ENCODE data around the gene TMEM126A.
"Not testable (repeated sequence)": the region's sequence is repeated elsewhere in the genome, so short reads cannot be mapped to it uniquely, and the experiment has no call there.

The TMEM126A gene

GRCh38 chr11:85658180-85658579, 10.4 kb downstream of the TMEM126A start:
- Histone ChIP-seq H3K4me1 (ENCODE audit: control insufficient read depth, insufficient read depth, low read length, unreplicated experiment) (peaks cover 32% of the 10 kb centered on the region), H2AFZ (ENCODE audit: low read length, unreplicated experiment) (no peak overlapping the region), H3K27ac (ENCODE audit: low read depth, low read length) (no peak overlapping the region), H3K36me3 (ENCODE audit: insufficient read depth, low read length) (peaks cover 57% of the 10 kb centered on the region), H3K4me3 (ENCODE audit: low read depth, low read length) (no peak overlapping the region), H3K27me3 (ENCODE audit: insufficient read depth, low read length) (no peaks in the 10 kb centered on the region), H3K79me2 (ENCODE audit: control insufficient read depth, insufficient read depth, low read length, unreplicated experiment) (peaks cover 74% of the 10 kb centered on the region)

DNA sequence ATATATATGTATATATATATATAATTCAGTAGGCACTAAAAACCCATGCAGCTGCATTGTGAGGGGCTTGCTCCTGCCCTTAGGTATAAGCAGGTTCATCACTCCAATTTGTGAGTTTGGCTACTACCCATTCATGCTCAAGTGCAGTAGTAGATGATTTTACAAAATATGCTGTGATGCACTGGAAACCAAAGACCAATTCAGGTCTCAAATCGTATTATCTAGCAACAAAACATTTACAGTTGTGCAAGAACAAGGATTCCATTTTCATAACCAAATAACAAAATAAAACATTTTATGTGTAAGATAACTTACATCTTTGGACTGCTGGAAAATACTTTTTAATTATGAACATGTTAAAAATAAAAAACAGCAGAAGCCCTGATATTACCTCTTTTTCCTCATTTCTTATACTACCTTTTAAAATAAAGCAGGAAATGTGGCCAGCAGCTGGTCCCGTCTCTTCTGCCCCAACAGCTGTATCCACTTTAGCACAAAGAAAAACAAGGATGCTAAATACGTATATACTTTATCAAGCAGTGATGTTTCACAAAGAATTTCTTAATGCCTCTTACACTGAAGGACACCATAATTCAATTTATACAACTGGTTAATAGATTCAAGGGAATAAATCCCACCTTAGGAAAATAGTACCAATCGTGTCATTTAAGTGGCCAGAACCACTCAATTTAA, 14.4 kb downstream of the TMEM126A start:
- no peak overlapping the region for H3K27ac ChIP-seq (ENCODE audit: low read depth, low read length)
- no peak overlapping the region for H2AFZ ChIP-seq (ENCODE audit: low read length, unreplicated experiment)
- H3K4me3 ChIP-seq (ENCODE audit: low read depth, low read length) = peak overlapping the region; percentile 99
- peaks cover 73% of the 10 kb centered on the region for H3K79me2 ChIP-seq (ENCODE audit: control insufficient read depth, insufficient read depth, low read length, unreplicated experiment)
- H3K36me3 ChIP-seq (ENCODE audit: insufficient read depth, low read length) = peaks cover 39% of the 10 kb centered on the region
- peaks cover 30% of the 10 kb centered on the region for H3K4me1 ChIP-seq (ENCODE audit: control insufficient read depth, insufficient read depth, low read length, unreplicated experiment)
- no peaks in the 10 kb centered on the region for H3K27me3 ChIP-seq (ENCODE audit: insufficient read depth, low read length)

- Histone ChIP-seq H3K4me1 (ENCODE audit: control insufficient read depth, insufficient read depth, low read length, unreplicated experiment) (peaks cover 30% of the 10 kb centered on the region), H3K36me3 (ENCODE audit: insufficient read depth, low read length) (peaks cover 30% of the 10 kb centered on the region), H3K27ac (ENCODE audit: low read depth, low read length) (peak overlapping the region; percentile 92; the same call in 1 of the 2 replicates)
These were observed 15.4 kb downstream of the TMEM126A start for GRCh38 chr11:85663080-85663752.

GRCh38 chr11:85663753-85664614, 16.2 kb downstream of the TMEM126A start:
- H3K79me2 ChIP-seq (ENCODE audit: control insufficient read depth, insufficient read depth, low read length, unreplicated experiment) = peaks cover 58% of the 10 kb centered on the region
- H3K27me3 ChIP-seq (ENCODE audit: insufficient read depth, low read length) = no peaks in the 10 kb centered on the region
- peak overlapping the region; percentile 92 for H3K27ac ChIP-seq (ENCODE audit: low read depth, low read length)
- peaks cover 26% of the 10 kb centered on the region for H3K4me1 ChIP-seq (ENCODE audit: control insufficient read depth, insufficient read depth, low read length, unreplicated experiment)
- H3K36me3 ChIP-seq (ENCODE audit: insufficient read depth, low read length) = peaks cover 28% of the 10 kb centered on the region
- peak overlapping the region; percentile 61 for H2AFZ ChIP-seq (ENCODE audit: low read length, unreplicated experiment)
- peak overlapping the region; percentile 99 for H3K4me3 ChIP-seq (ENCODE audit: low read depth, low read length)

More at GRCh38 chr11:85663080-85663752, 15.4 kb downstream of the TMEM126A start:
- H3K27me3 ChIP-seq (ENCODE audit: insufficient read depth, low read length) = no peaks in the 10 kb centered on the region
- H3K79me2 ChIP-seq (ENCODE audit: control insufficient read depth, insufficient read depth, low read length, unreplicated experiment) = peaks cover 64% of the 10 kb centered on the region
- no peak overlapping the region for H2AFZ ChIP-seq (ENCODE audit: low read length, unreplicated experiment)
- H3K4me3 ChIP-seq (ENCODE audit: low read depth, low read length) = peak overlapping the region; percentile 99

- Histone ChIP-seq H3K27ac (ENCODE audit: low read depth, low read length) (peak within 1 kb of the TSS; percentile 92), H3K27me3 (ENCODE audit: insufficient read depth, low read length) (no peaks in the 10 kb centered on the region), H3K36me3 (ENCODE audit: insufficient read depth, low read length) (peaks cover 22% of the 10 kb centered on the region), H3K4me1 (ENCODE audit: control insufficient read depth, insufficient read depth, low read length, unreplicated experiment) (peaks cover 17% of the 10 kb centered on the region), H3K79me2 (ENCODE audit: control insufficient read depth, insufficient read depth, low read length, unreplicated experiment) (peaks cover 50% of the 10 kb centered on the region), H2AFZ (ENCODE audit: low read length, unreplicated experiment) (peak within 1 kb of the TSS; percentile 78), H3K4me3 (ENCODE audit: low read depth, low read length) (peak within 1 kb of the TSS; percentile 99)
These were observed 17.1 kb downstream of the TMEM126A start, which contains the start of gene CREBZF for GRCh38 chr11:85664615-85665481. Gene CREBZF, minus strand, starts transcription at chr11:85665129. Its CDS starts 254 bp downstream, at chr11:85664875.

DNA sequence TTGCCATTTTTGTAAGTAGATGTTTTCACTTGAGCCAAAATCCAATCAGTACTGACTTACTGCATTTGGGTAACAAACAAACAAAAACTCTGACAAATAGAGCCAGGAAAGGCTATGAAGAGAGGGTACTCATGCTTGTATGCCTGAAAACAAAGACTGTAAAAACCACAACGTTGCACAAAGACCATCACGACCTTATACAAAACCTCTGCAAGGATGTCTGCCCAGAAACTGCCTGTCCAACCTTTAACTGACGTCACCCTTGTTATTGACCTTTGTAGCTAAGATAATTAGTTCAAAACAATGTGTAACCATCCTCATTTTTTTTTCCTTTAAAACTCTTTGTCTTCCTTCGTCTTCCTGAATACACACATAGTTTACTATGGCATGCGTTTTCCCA, 18.0 kb downstream of the TMEM126A start:
- Histone ChIP-seq H3K79me2 (ENCODE audit: control insufficient read depth, insufficient read depth, low read length, unreplicated experiment) (peaks cover 41% of the 10 kb centered on the region), H3K27ac (ENCODE audit: low read depth, low read length) (peak overlapping the region; percentile 92; the same call in 1 of the 2 replicates), H2AFZ (ENCODE audit: low read length, unreplicated experiment) (peak overlapping the region; percentile 78), H3K36me3 (ENCODE audit: insufficient read depth, low read length) (peaks cover 13% of the 10 kb centered on the region), H3K4me3 (ENCODE audit: low read depth, low read length) (peak overlapping the region; percentile 99; the same call in 1 of the 2 replicates), H3K27me3 (ENCODE audit: insufficient read depth, low read length) (no peaks in the 10 kb centered on the region), H3K4me1 (ENCODE audit: control insufficient read depth, insufficient read depth, low read length, unreplicated experiment) (peaks cover 8% of the 10 kb centered on the region)

DNA sequence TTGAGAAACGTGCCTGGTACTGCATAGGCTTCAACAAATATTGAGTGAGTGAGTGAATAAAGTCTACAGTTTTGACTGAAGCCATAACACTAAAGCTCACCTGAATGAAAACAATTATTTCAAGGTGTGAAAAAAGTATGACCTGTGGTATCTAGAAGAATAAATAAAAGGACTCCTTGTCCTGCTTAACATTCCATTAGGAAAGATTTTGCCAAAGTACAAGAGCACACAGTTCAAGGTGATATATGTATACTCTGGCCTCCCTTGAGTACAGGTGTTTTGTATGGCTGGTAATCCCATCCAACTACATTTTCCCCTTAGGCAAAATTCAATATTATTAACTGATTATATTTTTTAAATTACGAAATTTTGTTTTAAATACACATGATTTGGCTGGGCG, 18.9 kb downstream of the TMEM126A start:
- peaks cover 5% of the 10 kb centered on the region; the same call in 1 of the 2 replicates for H3K36me3 ChIP-seq (ENCODE audit: insufficient read depth, low read length)
- H2AFZ ChIP-seq (ENCODE audit: low read length, unreplicated experiment) = no peak overlapping the region
- H3K27me3 ChIP-seq (ENCODE audit: insufficient read depth, low read length) = no peaks in the 10 kb centered on the region
- H3K4me3 ChIP-seq (ENCODE audit: low read depth, low read length) = no peak overlapping the region
- H3K27ac ChIP-seq (ENCODE audit: low read depth, low read length) = no peak overlapping the region
- H3K79me2 ChIP-seq (ENCODE audit: control insufficient read depth, insufficient read depth, low read length, unreplicated experiment) = peaks cover 31% of the 10 kb centered on the region
- no peaks in the 10 kb centered on the region for H3K4me1 ChIP-seq (ENCODE audit: control insufficient read depth, insufficient read depth, low read length, unreplicated experiment)

- no peak overlapping the region for H2AFZ ChIP-seq (ENCODE audit: low read length, unreplicated experiment)
These were observed 20.4 kb downstream of the TMEM126A start for GRCh38 chr11:85668157-85668556.

DNA sequence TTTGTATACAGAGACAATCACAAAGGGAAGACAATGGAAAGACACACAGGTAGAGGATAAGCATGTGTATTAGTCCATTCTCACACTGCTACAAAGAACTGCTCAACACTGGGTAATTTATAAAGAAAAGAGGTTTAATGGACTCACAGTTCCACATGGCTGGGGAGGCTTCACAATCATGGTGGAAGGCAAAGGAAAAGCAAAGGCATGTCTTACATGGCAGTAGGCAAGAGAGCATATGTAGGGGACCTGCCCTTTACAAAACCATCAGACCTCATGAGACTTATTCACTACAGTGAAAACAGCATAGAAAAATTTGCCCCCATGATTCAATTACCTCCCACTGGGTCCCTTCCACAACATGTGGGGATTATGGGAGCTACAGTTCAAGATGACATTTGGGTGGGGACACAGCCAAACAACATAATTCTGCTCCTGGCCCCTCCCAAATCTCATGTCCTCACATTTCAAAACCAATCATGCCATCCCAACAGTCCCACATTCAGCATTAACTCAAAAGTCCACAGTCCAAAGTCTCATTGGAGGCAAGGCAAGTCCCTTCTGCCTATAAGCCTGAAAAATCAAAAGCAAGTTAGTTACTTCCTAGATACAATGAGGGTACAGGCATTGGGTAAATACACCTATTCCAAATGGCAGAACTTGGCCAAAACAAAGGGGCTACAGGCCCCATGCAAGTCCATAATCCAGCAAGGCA, 23.3 kb downstream of the TMEM126A start:
- H3K4me1 ChIP-seq (ENCODE audit: control insufficient read depth, insufficient read depth, low read length, unreplicated experiment); H3K79me2 ChIP-seq (ENCODE audit: control insufficient read depth, insufficient read depth, low read length, unreplicated experiment); H3K4me3 ChIP-seq (ENCODE audit: low read depth, low read length); H3K36me3 ChIP-seq (ENCODE audit: insufficient read depth, low read length); H2AFZ ChIP-seq (ENCODE audit: low read length, unreplicated experiment); H3K27ac ChIP-seq (ENCODE audit: low read depth, low read length): not testable (repeated sequence)
- H3K27me3 ChIP-seq (ENCODE audit: insufficient read depth, low read length) = peaks cover 15% of the 10 kb centered on the region

More at GRCh38 chr11:85668157-85668556, 20.4 kb downstream of the TMEM126A start:
- no peak overlapping the region for H3K27ac ChIP-seq (ENCODE audit: low read depth, low read length)
- peaks cover 1% of the 10 kb centered on the region; the same call in 1 of the 2 replicates for H3K36me3 ChIP-seq (ENCODE audit: insufficient read depth, low read length)
- peaks cover 16% of the 10 kb centered on the region for H3K79me2 ChIP-seq (ENCODE audit: control insufficient read depth, insufficient read depth, low read length, unreplicated experiment)
- no peaks in the 10 kb centered on the region for H3K4me1 ChIP-seq (ENCODE audit: control insufficient read depth, insufficient read depth, low read length, unreplicated experiment)
- H3K27me3 ChIP-seq (ENCODE audit: insufficient read depth, low read length) = 0 out of 2 replicates have a peak, but pooled peaks cover 3% of the 10 kb centered on the region
- no peak overlapping the region for H3K4me3 ChIP-seq (ENCODE audit: low read depth, low read length)

Data from ACC112 (cell line).